Keratinocyte (primary cell): ENCODE data around the gene ADGRV1.

Experiments used
- EZH2 ChIP-seq: IDR thresholded peaks from one replicate; pipeline ENCODE4 v1.6.1; 2012; ENCODE audit warnings: inconsistent platforms, mild to moderate bottlenecking, low read length, moderate library complexity
- TF ChIP-seq, protein P1 (sequence below), 3 experiments: IDR thresholded peaks in 1 of 3; conservative IDR thresholded peaks in 1 of 3; optimal IDR thresholded peaks in 1 of 3; 2 replicates in 2 of 3; 3 replicates in 1 of 3; pipeline versions ENCODE3 to v1.5.1; 2011; ENCODE audit warnings: low read length in 3 of 3, mild to moderate bottlenecking in 3 of 3, moderate library complexity in 2 of 3, control low read depth in 1 of 3, inconsistent platforms in 1 of 3; ENCODE audit not compliant: insufficient read depth in 2 of 3; ENCODE audit errors: extremely low read depth in 1 of 3

DNA sequence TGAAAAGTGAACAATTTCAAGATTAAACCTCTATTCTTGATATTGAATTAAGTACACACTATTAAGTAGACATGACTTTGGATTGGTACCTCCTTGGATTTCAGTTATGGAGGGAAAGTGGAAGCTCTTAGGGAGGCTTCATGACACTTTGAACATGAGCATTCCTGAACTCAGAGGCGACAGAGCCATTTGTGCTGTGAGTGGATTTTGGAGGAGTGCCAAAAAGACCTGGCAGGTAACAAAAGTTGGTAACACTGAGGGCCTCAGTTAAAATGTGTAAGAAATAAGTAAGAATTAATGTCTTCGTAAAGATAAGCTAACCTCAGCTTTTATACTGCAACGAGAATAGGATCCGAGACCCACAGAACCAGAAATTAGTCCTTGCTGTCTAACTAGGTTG is 467.9 kb downstream of the ADGRV1 start:
- TF ChIP-seq, protein P1, sequence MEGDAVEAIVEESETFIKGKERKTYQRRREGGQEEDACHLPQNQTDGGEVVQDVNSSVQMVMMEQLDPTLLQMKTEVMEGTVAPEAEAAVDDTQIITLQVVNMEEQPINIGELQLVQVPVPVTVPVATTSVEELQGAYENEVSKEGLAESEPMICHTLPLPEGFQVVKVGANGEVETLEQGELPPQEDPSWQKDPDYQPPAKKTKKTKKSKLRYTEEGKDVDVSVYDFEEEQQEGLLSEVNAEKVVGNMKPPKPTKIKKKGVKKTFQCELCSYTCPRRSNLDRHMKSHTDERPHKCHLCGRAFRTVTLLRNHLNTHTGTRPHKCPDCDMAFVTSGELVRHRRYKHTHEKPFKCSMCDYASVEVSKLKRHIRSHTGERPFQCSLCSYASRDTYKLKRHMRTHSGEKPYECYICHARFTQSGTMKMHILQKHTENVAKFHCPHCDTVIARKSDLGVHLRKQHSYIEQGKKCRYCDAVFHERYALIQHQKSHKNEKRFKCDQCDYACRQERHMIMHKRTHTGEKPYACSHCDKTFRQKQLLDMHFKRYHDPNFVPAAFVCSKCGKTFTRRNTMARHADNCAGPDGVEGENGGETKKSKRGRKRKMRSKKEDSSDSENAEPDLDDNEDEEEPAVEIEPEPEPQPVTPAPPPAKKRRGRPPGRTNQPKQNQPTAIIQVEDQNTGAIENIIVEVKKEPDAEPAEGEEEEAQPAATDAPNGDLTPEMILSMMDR (optimal IDR thresholded peaks at IDR 0.05 in 1 of 3, IDR thresholded peaks at IDR 0.05 in 1 of 3, conservative IDR thresholded peaks at IDR 0.05 in 1 of 3; ENCODE audit: extremely low read depth in 1 of 3, insufficient read depth in 2 of 3, low read length in 3 of 3), result no peak
- no peak for TF ChIP-seq EZH2
